ENCODE data around the gene PLA2G2C.
"Not testable (repeated sequence)": the region's sequence is repeated elsewhere in the genome, so short reads cannot be mapped to it uniquely, and the experiment has no call there.

The PLA2G2C gene

DNA sequence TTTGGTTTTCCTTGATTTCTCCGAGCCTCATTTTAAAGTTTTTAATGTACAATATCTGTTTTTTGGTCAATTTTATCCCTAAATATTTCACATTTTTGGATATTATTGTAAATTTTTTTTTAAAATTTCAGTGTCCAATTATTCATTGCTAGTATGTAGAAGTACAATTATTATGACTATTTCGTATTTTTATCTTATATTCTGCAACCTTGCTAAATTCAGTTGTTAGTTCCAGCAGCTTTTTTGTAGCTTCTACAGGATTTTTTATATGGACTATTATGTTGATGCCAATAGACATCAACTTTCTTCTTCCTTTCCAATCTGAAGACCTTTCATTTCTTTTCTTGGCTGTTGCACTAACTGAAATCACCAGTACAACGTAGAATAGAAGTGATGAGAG, 51.3 kb downstream of the PLA2G2C start:
- ATAC-seq, result no peak
- TF ChIP-seq GLIS3 (CRISPR knock-in tag; IDR thresholded peaks at IDR 0.05), result no peak
- no peak for TF ChIP-seq RARB (CRISPR knock-in tag; IDR thresholded peaks at IDR 0.05)
- no peak for TF ChIP-seq PPARA (CRISPR knock-in tag; IDR thresholded peaks at IDR 0.05; ENCODE audit: borderline replicate concordance)
- TF ChIP-seq, protein P1, sequence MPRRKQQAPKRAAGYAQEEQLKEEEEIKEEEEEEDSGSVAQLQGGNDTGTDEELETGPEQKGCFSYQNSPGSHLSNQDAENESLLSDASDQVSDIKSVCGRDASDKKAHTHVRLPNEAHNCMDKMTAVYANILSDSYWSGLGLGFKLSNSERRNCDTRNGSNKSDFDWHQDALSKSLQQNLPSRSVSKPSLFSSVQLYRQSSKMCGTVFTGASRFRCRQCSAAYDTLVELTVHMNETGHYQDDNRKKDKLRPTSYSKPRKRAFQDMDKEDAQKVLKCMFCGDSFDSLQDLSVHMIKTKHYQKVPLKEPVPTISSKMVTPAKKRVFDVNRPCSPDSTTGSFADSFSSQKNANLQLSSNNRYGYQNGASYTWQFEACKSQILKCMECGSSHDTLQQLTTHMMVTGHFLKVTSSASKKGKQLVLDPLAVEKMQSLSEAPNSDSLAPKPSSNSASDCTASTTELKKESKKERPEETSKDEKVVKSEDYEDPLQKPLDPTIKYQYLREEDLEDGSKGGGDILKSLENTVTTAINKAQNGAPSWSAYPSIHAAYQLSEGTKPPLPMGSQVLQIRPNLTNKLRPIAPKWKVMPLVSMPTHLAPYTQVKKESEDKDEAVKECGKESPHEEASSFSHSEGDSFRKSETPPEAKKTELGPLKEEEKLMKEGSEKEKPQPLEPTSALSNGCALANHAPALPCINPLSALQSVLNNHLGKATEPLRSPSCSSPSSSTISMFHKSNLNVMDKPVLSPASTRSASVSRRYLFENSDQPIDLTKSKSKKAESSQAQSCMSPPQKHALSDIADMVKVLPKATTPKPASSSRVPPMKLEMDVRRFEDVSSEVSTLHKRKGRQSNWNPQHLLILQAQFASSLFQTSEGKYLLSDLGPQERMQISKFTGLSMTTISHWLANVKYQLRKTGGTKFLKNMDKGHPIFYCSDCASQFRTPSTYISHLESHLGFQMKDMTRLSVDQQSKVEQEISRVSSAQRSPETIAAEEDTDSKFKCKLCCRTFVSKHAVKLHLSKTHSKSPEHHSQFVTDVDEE (CRISPR knock-in tag; IDR thresholded peaks at IDR 0.05), result no peak
- TF ChIP-seq ZNF565 (CRISPR knock-in tag; conservative IDR thresholded peaks at IDR 0.05; ENCODE audit: low read depth), result no peak
- TF ChIP-seq ESRRG (CRISPR knock-in tag; IDR thresholded peaks at IDR 0.05), result no peak
- TF ChIP-seq CSRNP3 (CRISPR knock-in tag; IDR thresholded peaks at IDR 0.05), result no peak
- no peak for TF ChIP-seq ZNF8 (CRISPR knock-in tag; IDR thresholded peaks at IDR 0.05)
- no peak for TF ChIP-seq TCF4 (CRISPR knock-in tag; IDR thresholded peaks at IDR 0.05; ENCODE audit: borderline replicate concordance)

GRCh38 chr1:20130518-20130917, 55.8 kb downstream of the PLA2G2C start:
- not testable (repeated sequence) for ATAC-seq

- ATAC-seq, result no peak
Observed at GRCh38 chr1:20126806-20127440, 59.4 kb downstream of the PLA2G2C start.

DNA sequence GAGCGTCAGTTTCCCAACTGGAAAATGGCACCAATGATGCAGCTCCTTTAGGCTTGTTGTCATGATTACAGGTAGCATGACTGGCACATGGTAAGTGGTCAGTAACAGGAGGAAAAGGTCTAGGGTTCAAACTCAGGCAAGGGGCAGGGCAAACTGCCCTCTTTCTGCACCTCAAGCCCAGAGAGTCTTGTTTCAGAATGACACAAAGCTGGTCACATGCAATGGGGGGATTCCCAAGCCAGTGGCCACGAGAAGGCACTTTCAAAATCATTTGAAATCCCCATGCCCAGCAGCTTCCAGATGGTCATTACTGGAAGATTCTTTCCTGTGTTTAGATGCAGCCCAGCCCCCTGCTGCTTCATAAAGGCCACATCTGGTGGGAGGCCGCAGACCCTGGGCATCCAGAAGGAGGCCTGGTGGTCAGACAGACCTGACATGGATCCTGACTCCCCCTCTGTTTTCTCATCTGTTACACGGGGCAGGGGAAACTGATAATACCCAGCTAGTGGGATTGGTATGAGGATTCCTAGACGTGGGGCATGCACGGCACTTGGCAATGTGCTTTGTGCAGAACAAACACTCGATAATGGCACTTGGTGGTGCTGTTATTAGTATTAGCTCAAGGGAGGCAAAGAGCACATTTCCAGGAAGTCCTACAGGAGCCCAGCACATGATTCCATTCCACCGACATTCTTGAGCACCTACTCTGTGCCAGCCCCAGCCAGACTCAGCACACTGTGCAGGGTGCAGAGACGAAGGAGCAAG, 60.1 kb downstream of the PLA2G2C start:
- ATAC-seq, result no peak
- no peak for TF ChIP-seq ZNF8 (CRISPR knock-in tag; IDR thresholded peaks at IDR 0.05)
- no peak for TF ChIP-seq GLIS3 (CRISPR knock-in tag; IDR thresholded peaks at IDR 0.05)
- no peak for TF ChIP-seq ZFP30 (CRISPR knock-in tag; IDR thresholded peaks at IDR 0.05)
- no peak for TF ChIP-seq PATZ1 (CRISPR knock-in tag; IDR thresholded peaks at IDR 0.05; ENCODE audit: borderline replicate concordance)
- TF ChIP-seq ZC3H10 (CRISPR knock-in tag; IDR thresholded peaks at IDR 0.05), result no peak
- no peak for TF ChIP-seq SNAI2 (CRISPR knock-in tag; IDR thresholded peaks at IDR 0.05)
- no peak for TF ChIP-seq CSRNP3 (CRISPR knock-in tag; IDR thresholded peaks at IDR 0.05)
- no peak for TF ChIP-seq ARNTL (CRISPR knock-in tag; IDR thresholded peaks at IDR 0.05; ENCODE audit: borderline replicate concordance, low read depth)
- no peak for TF ChIP-seq ZNF70 (CRISPR knock-in tag; IDR thresholded peaks at IDR 0.05)
- no peak for TF ChIP-seq CREB5 (CRISPR knock-in tag; IDR thresholded peaks at IDR 0.05; ENCODE audit: low read depth)
- TF ChIP-seq ZNF565 (CRISPR knock-in tag; conservative IDR thresholded peaks at IDR 0.05; ENCODE audit: low read depth), result no peak
- no peak for TF ChIP-seq BACH2 (CRISPR knock-in tag; IDR thresholded peaks at IDR 0.05; ENCODE audit: borderline replicate concordance)
- no peak for TF ChIP-seq ESRRG (CRISPR knock-in tag; IDR thresholded peaks at IDR 0.05)
- TF ChIP-seq, protein P1 (CRISPR knock-in tag; IDR thresholded peaks at IDR 0.05), result no peak
- no peak for TF ChIP-seq ISL1 (CRISPR knock-in tag; IDR thresholded peaks at IDR 0.05)

More at GRCh38 chr1:20126806-20127440, 59.4 kb downstream of the PLA2G2C start:
- no peak for TF ChIP-seq CREB5 (CRISPR knock-in tag; IDR thresholded peaks at IDR 0.05; ENCODE audit: low read depth)
- no peak for TF ChIP-seq ESRRG (CRISPR knock-in tag; IDR thresholded peaks at IDR 0.05)
- TF ChIP-seq ZNF565 (CRISPR knock-in tag; conservative IDR thresholded peaks at IDR 0.05; ENCODE audit: low read depth), result no peak
